ENCODE data around the gene IGSF9B. TPM values are rescaled to one million over a fixed set of nuclear protein-coding genes. Genes with fewer than 3 reads are reported as not detected.
A peak's percentile ranks its signal among the peaks of the same experiment; 100 is the strongest.

Gene IGSF9B
- total RNA-seq, 1 experiment from 2014 or later, result 2.2 TPM

GRCh38 chr11:133931449-133932060 is 25.2 kb downstream of the IGSF9B start:
- ATAC-seq (no peak), DNase-seq (ENCODE audit: low read depth, low spot score) (no peak)
- in situ Hi-C loops (cut with HindIII; ENCODE audit: low pct_unique_long_range_greater_than_20kb, low sequenced_read_pairs), result no loop called here
- Histone ChIP-seq H3K27me3 (ENCODE audit: control insufficient read depth, insufficient read depth, low read length) (no peaks in the 10 kb centered on the region), H3K27ac (ENCODE audit: low read length) (no peak overlapping the region), H3K9me3 (ENCODE audit: control insufficient read depth, insufficient read depth, low read depth, low read length) (no peaks in the 10 kb centered on the region), H3K4me1 (ENCODE audit: control insufficient read depth, insufficient read depth, low read length) (peaks cover 4% of the 10 kb centered on the region), H3K36me3 (ENCODE audit: control insufficient read depth, insufficient read depth, low read length) (no peaks in the 10 kb centered on the region), H3K4me3 (ENCODE audit: low read depth in 2 of 2, low read length in 2 of 2) (no peak overlapping the region)
- ChIA-PET CTCF (no interaction called here), POLR2A (no interaction called here)
- TF ChIP-seq POLR2AphosphoS5 (IDR thresholded peaks at IDR 0.05; ENCODE audit: low read depth, low read length), result no peak
- TF ChIP-seq TCF7L2 (IDR thresholded peaks at IDR 0.05; ENCODE audit: low read depth, low read length), result no peak
- no peak for TF ChIP-seq CTCF (IDR thresholded peaks at IDR 0.05)
- no peak for TF ChIP-seq SIN3A (IDR thresholded peaks at IDR 0.05; ENCODE audit: borderline replicate concordance, insufficient read depth, low read depth, low read length)
- no peak for TF ChIP-seq REST (IDR thresholded peaks at IDR 0.05; ENCODE audit: insufficient read depth in 1 of 2, low read depth in 2 of 2, low read length in 1 of 2)
- intact Hi-C loops (cut with micrococcal nuclease; ENCODE audit: unreplicated experiment), result no loop called here
- no TSS peak for BruUV-seq (replicated peaks)

- H3K4me3 ChIP-seq (ENCODE audit: low read depth in 2 of 2, low read length in 2 of 2), result no peak overlapping the region
- TF ChIP-seq TCF7L2 (IDR thresholded peaks at IDR 0.05; ENCODE audit: low read depth, low read length) (no peak), CTCF (IDR thresholded peaks at IDR 0.05) (peak; percentile 96), POLR2AphosphoS5 (IDR thresholded peaks at IDR 0.05; ENCODE audit: low read depth, low read length) (no peak)
- ChIA-PET POLR2A (no interaction called here), CTCF (interaction anchor here (0.7 to 1.0 kb wide), 2 partner anchors 50 to 115 kb away, joined by 3 to 4 read pairs; no protein-coding TSS in a partner anchor)
- no peaks in the 10 kb centered on the region for H3K36me3 ChIP-seq (ENCODE audit: control insufficient read depth, insufficient read depth, low read length)
- peaks cover 4% of the 10 kb centered on the region for H3K4me1 ChIP-seq (ENCODE audit: control insufficient read depth, insufficient read depth, low read length)
- ATAC-seq, result peak; percentile 76
- no peaks in the 10 kb centered on the region for H3K9me3 ChIP-seq (ENCODE audit: control insufficient read depth, insufficient read depth, low read depth, low read length)
- no TSS peak for BruUV-seq (replicated peaks)
- no peaks in the 10 kb centered on the region for H3K27me3 ChIP-seq (ENCODE audit: control insufficient read depth, insufficient read depth, low read length)
- no peak overlapping the region for H3K27ac ChIP-seq (ENCODE audit: low read length)
- in situ Hi-C loops (cut with HindIII; ENCODE audit: low pct_unique_long_range_greater_than_20kb, low sequenced_read_pairs), result no loop called here
- DNase-seq (ENCODE audit: low read depth, low spot score), result no peak
- intact Hi-C loops (cut with micrococcal nuclease; ENCODE audit: unreplicated experiment), result no loop called here
Measured at GRCh38 chr11:133930767-133931448, 25.9 kb downstream of the IGSF9B start.

Data from Panc1 (cell line).